AG04449 (cell line): Measurements from ENCODE around the gene ZG16B.

Source experiments
- CTCF ChIA-PET: fragments of 350-600 bp; formaldehyde crosslinking; extraction: SDS; loops from one replicate; lab custom pipeline; 2021; ENCODE audit warnings: antibody characterized with exemption; lab: Yijun Ruan, JAX
- POLR2A ChIA-PET: fragments of 400-600, 350-600 bp; formaldehyde crosslinking; extraction: SDS; loops from one replicate; lab custom pipeline; 2020; ENCODE audit warnings: antibody characterized with exemption, inconsistent platforms; lab: Yijun Ruan, JAX
- DNase-seq: peaks from one replicate; pipeline ENCODE4 v3.0.0-alpha.2; 2010; ENCODE audit warnings: low read depth, low spot score
- H3K4me3 ChIP-seq: 2 replicates; pipeline ENCODE4 v1.5.1; 2011; ENCODE audit warnings: low read depth, mild to moderate bottlenecking, control low read depth, low read length
- CTCF ChIP-seq: IDR thresholded peaks from one replicate; pipeline ENCODE4 v1.5.1; 2011; ENCODE audit warnings: mild to moderate bottlenecking, moderate library complexity, low read length, control low read depth, inconsistent platforms; ENCODE audit not compliant: insufficient read depth; ENCODE audit errors: missing control alignments

ZG16B gene

GRCh38 chr16:2792940-2793339, 37.2 kb upstream of the ZG16B start:
- no peak for DNase-seq
- no peak overlapping the region for H3K4me3 ChIP-seq
- POLR2A ChIA-PET, result no interaction called here
- TF ChIP-seq CTCF, result no peak
- CTCF ChIA-PET, result interaction anchor here (1.0 kb wide), 1 partner anchor 50 kb away, joined by 3 read pairs; no protein-coding TSS in a partner anchor

GRCh38 chr16:2795395-2796143, 34.5 kb upstream of the ZG16B start:
- ChIA-PET POLR2A (no interaction called here), CTCF (interaction anchor here (0.9 to 1.6 kb wide), 4 partner anchors 28 to 132 kb away, joined by 3 to 4 read pairs (median 3); no protein-coding TSS in a partner anchor)
- TF ChIP-seq CTCF, result no peak
- H3K4me3 ChIP-seq, result no peak overlapping the region
- no peak for DNase-seq

GRCh38 chr16:2798723-2799204, 31.3 kb upstream of the ZG16B start:
- H3K4me3 ChIP-seq, result no peak overlapping the region
- POLR2A ChIA-PET, result no interaction called here
- no peak for TF ChIP-seq CTCF
- no peak for DNase-seq
- CTCF ChIA-PET, result interaction anchor here (1.3 kb wide), 2 partner anchors 40 to 70 kb away, joined by 3 to 6 read pairs; no protein-coding TSS in a partner anchor

GRCh38 chr16:2799205-2799858, 30.8 kb upstream of the ZG16B start:
- H3K4me3 ChIP-seq, result no peak overlapping the region
- no peak for DNase-seq
- POLR2A ChIA-PET, result interaction anchor here (0.6 kb wide), 1 partner anchor 18 kb away, joined by 3 read pairs; no protein-coding TSS in a partner anchor
- CTCF ChIA-PET, result interaction anchor here (1.3 kb wide), 1 partner anchor 69 kb away, joined by 6 read pairs; no protein-coding TSS in a partner anchor
- no peak for TF ChIP-seq CTCF

- ChIA-PET CTCF (interaction anchor here (1.3 kb wide), 1 partner anchor 39 kb away, joined by 6 read pairs; no protein-coding TSS in a partner anchor), POLR2A (interaction anchor here (0.6 kb wide), 1 partner anchor 19 kb away, joined by 3 read pairs; no protein-coding TSS in a partner anchor)
- DNase-seq, result no peak
- TF ChIP-seq CTCF, result no peak
- no peak overlapping the region for H3K4me3 ChIP-seq
Measured at GRCh38 chr16:2799859-2800226, 30.3 kb upstream of the ZG16B start.

GRCh38 chr16:2803545-2804195, 26.4 kb upstream of the ZG16B start:
- POLR2A ChIA-PET, result no interaction called here
- CTCF ChIA-PET, result no interaction called here
- no peak overlapping the region for H3K4me3 ChIP-seq
- DNase-seq, result no peak
- TF ChIP-seq CTCF, result no peak
